H9 (cell line): Measurements from ENCODE around the gene TRIP10. TPM values are rescaled to one million over a fixed set of nuclear protein-coding genes. Genes with fewer than 3 reads are reported as not detected.

Experiments used
- DNase-seq: peaks from one replicate; pipeline ENCODE4 v3.0.0-alpha.2; 2017
- H2AFZ ChIP-seq: one replicate; pipeline ENCODE4 v1.6.1; 2013; ENCODE audit warnings: mild to moderate bottlenecking, low read length, control low read depth, moderate library complexity
- H2AK5ac ChIP-seq: 2 replicates; pipeline ENCODE4 v1.6.1; 2013; ENCODE audit warnings: low read length, control low read depth, mixed read lengths; ENCODE audit not compliant: insufficient read length
- H2BK120ac ChIP-seq: one replicate; pipeline ENCODE4 v1.6.1; 2013; ENCODE audit warnings: low read depth, mild to moderate bottlenecking, low read length, control low read depth, inconsistent platforms; ENCODE audit not compliant: poor library complexity, severe bottlenecking
- H2BK12ac ChIP-seq: 2 replicates; pipeline ENCODE4 v1.6.1; 2013; ENCODE audit warnings: low read length, control low read depth, mixed read lengths, low read depth; ENCODE audit not compliant: insufficient read length
- H2BK15ac ChIP-seq: 2 replicates; pipeline ENCODE4 v1.6.1; 2013; ENCODE audit warnings: low read depth, low read length, control low read depth
- H2BK20ac ChIP-seq: one replicate; pipeline ENCODE4 v1.6.1; 2013; ENCODE audit warnings: low read depth, mild to moderate bottlenecking, low read length, control low read depth, inconsistent platforms; ENCODE audit not compliant: poor library complexity, severe bottlenecking
- H2BK5ac ChIP-seq: 2 replicates; pipeline ENCODE4 v1.6.1; 2013; ENCODE audit warnings: low read length, control low read depth, mixed read lengths; ENCODE audit not compliant: insufficient read length
- H3K14ac ChIP-seq: 2 replicates; pipeline ENCODE4 v1.6.1; 2013; ENCODE audit warnings: low read length, control low read depth; ENCODE audit not compliant: insufficient read depth
- H3K18ac ChIP-seq: 2 replicates; pipeline ENCODE4 v1.6.1; 2013; ENCODE audit warnings: low read depth, mild to moderate bottlenecking, mixed read lengths, low read length, control low read depth; ENCODE audit not compliant: insufficient read length
- H3K23ac ChIP-seq: 2 replicates; pipeline ENCODE4 v1.6.1; 2013; ENCODE audit warnings: low read length, control low read depth, mixed read lengths, low read depth; ENCODE audit not compliant: insufficient read length
- H3K23me2 ChIP-seq: 2 replicates; pipeline ENCODE4 v1.6.1; 2013; ENCODE audit warnings: low read depth, mild to moderate bottlenecking, mixed read lengths, low read length, control low read depth; ENCODE audit not compliant: insufficient read length, poor library complexity, severe bottlenecking
- H3K27ac ChIP-seq: 2 replicates; pipeline ENCODE4 v1.5.1; 2013; ENCODE audit warnings: low read length, control low read depth, mixed read lengths, low read depth; ENCODE audit not compliant: insufficient read length
- H3K27me3 ChIP-seq: 2 replicates; pipeline ENCODE4 v1.6.1; 2013; ENCODE audit warnings: low read length, control low read depth, inconsistent platforms; ENCODE audit not compliant: insufficient read depth
- H3K4ac ChIP-seq: 2 replicates; pipeline ENCODE4 v1.6.1; 2013; ENCODE audit warnings: low read depth, mild to moderate bottlenecking, control low read depth, inconsistent platforms, low read length, moderate library complexity
- H3K4me1 ChIP-seq: 2 replicates; pipeline ENCODE4 v1.6.1; 2013; ENCODE audit warnings: low read length, control low read depth, inconsistent platforms; ENCODE audit not compliant: insufficient read depth
- H3K4me2 ChIP-seq: 2 replicates; pipeline ENCODE4 v1.6.1; 2013; ENCODE audit warnings: low read length, control low read depth, mixed read lengths; ENCODE audit not compliant: insufficient read length, insufficient read depth
- H3K56ac ChIP-seq: 2 replicates; pipeline ENCODE4 v1.6.1; 2013; ENCODE audit warnings: low read depth, mild to moderate bottlenecking, mixed read lengths, low read length, control low read depth; ENCODE audit not compliant: insufficient read length
- H3K79me1 ChIP-seq: 2 replicates; pipeline ENCODE4 v1.6.1; 2013; ENCODE audit warnings: low read depth, mild to moderate bottlenecking, moderate library complexity, low read length, control low read depth, inconsistent platforms; ENCODE audit not compliant: insufficient read depth, poor library complexity, severe bottlenecking
- H3K79me2 ChIP-seq: 2 replicates; pipeline ENCODE4 v1.6.1; 2013; ENCODE audit warnings: low read length, control low read depth, inconsistent platforms; ENCODE audit not compliant: insufficient read depth
- H3K9ac ChIP-seq: 2 replicates; pipeline ENCODE4 v1.6.1; 2013; ENCODE audit warnings: low read length, control low read depth, mixed read lengths; ENCODE audit not compliant: insufficient read length; ENCODE audit errors: extremely low read depth
- H3K9me3 ChIP-seq: one replicate; pipeline ENCODE4 v1.6.1; 2013; ENCODE audit warnings: low read depth, low read length, inconsistent platforms; ENCODE audit not compliant: control insufficient read depth
- H3T11ph ChIP-seq: one replicate; pipeline ENCODE4 v1.6.1; 2013; ENCODE audit warnings: mild to moderate bottlenecking, low read length, control low read depth, inconsistent platforms
- H4K20me1 ChIP-seq: one replicate; pipeline ENCODE4 v1.6.1; 2013; ENCODE audit not compliant: control insufficient read depth, insufficient read length, insufficient read depth
- H4K5ac ChIP-seq: 2 replicates; pipeline ENCODE4 v1.6.1; 2013; ENCODE audit warnings: low read depth, mild to moderate bottlenecking, mixed read lengths, low read length, control low read depth; ENCODE audit not compliant: insufficient read length
- H4K8ac ChIP-seq: replicated peaks from 2 replicates; pipeline ENCODE4 v1.6.1; 2013; ENCODE audit warnings: low read length, control low read depth, mixed read lengths, low read depth; ENCODE audit not compliant: insufficient read length
- H4K91ac ChIP-seq: 2 replicates; pipeline ENCODE4 v1.6.1; 2013; ENCODE audit warnings: low read depth, mild to moderate bottlenecking, moderate library complexity, mixed read lengths, low read length, control low read depth; ENCODE audit not compliant: insufficient read length
- H3K27ac Mint-ChIP-seq, 3 experiments: 2 replicates in 2 of 3; 3 replicates in 1 of 3; pipeline ENCODE4 v1.8.0; 2020 to 2021; ENCODE audit warnings: mixed read lengths in 3 of 3, mild to moderate bottlenecking in 1 of 3, moderate library complexity in 1 of 3
- H3K27me3 Mint-ChIP-seq: 2 replicates; pipeline ENCODE4 v1.8.0; 2021; ENCODE audit warnings: low read depth, mild to moderate bottlenecking, moderate library complexity, mixed read lengths
- H3K36me3 Mint-ChIP-seq, 3 experiments: 2 replicates in 2 of 3; 3 replicates in 1 of 3; pipeline ENCODE4 v1.8.0; 2020 to 2021; ENCODE audit warnings: low read depth in 3 of 3, mixed read lengths in 3 of 3; ENCODE audit not compliant: insufficient read depth in 1 of 3
- H3K4me1 Mint-ChIP-seq, 2 experiments: 2 replicates each; pipeline ENCODE4 v1.8.0; 2020; ENCODE audit warnings: mixed read lengths in 2 of 2
- H3K4me3 Mint-ChIP-seq, 2 experiments: 2 replicates in 1 of 2; 3 replicates in 1 of 2; pipeline ENCODE4 v1.8.0; 2020 to 2021; ENCODE audit warnings: mild to moderate bottlenecking in 2 of 2, mixed read lengths in 2 of 2, moderate library complexity in 1 of 2
- H3K9me3 Mint-ChIP-seq, 2 experiments: 2 replicates in 1 of 2; 3 replicates in 1 of 2; pipeline ENCODE4 v1.8.0; 2020; ENCODE audit warnings: mild to moderate bottlenecking in 2 of 2, mixed read lengths in 2 of 2, moderate library complexity in 1 of 2
- WGBS: extraction: QIAGEN DNeasy Blood & Tissue Kit; methylation state at CpG from one replicate; pipeline ENCODE4 v1.1.7; 2013; ENCODE audit warnings: missing lambda C conversion rate, low lambda C conversion rate, mixed read lengths; ENCODE audit not compliant: insufficient read length; ENCODE audit errors: extremely low coverage; 5-methylcytosine and 5-hydroxymethylcytosine counted together
- total RNA-seq: library from RNA; stranded (reverse); gene quantifications from 2 replicates; pipeline ENCODE4 v1.2.1, GENCODE V29; 2021
- TF ChIP-seq, protein P1 (sequence below): fragments of 200-600 bp; sonication (generic); conservative IDR thresholded peaks from 3 replicates; pipeline ENCODE4 v1.8.0; 2021; ENCODE audit warnings: antibody characterized with exemption, mild to moderate bottlenecking

Gene TRIP10
- total RNA-seq, 1 experiment from 2014 or later: 56.4 TPM

DNA sequence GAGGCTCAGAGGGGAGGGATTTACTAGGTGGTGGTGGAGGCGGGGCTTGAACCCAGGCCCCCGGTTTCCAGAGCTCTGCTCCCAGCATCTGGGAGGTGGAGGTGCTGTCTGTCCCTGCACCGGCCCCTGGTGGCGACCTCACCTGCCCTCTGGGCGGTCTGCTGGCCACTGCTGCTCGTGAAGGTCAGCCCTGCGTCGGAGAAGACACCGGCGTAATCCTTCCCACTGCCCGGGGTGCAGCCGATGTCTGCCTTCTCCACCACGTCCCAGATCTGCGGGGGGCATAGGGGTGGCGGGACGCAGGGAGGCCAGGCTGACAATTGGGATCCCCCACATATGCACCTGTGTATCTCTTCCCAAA, 31.8 kb upstream of the TRIP10 start:
- Histone ChIP-seq H3K79me2 (no peaks in the 10 kb centered on the region), H3K14ac (no peak overlapping the region), H2BK5ac (no peak overlapping the region), H3K4me2 (no peak overlapping the region), H3K23me2 (no peaks in the 10 kb centered on the region), H2BK120ac (no peak overlapping the region), H3T11ph (no peak overlapping the region), H3K4ac (no peak overlapping the region), H3K27ac (no peak overlapping the region), H4K8ac (no peak overlapping the region), H3K27me3 (no peaks in the 10 kb centered on the region; the same call in 1 of the 2 replicates), H2BK20ac (no peak overlapping the region), H2BK15ac (no peak overlapping the region), H3K9ac (no peak overlapping the region), H3K56ac (no peak overlapping the region), H2AK5ac (no peak overlapping the region), H3K4me1 (no peaks in the 10 kb centered on the region), H3K23ac (no peak overlapping the region), H3K9me3 (no peaks in the 10 kb centered on the region), H4K5ac (no peak overlapping the region), H2AFZ (no peak overlapping the region), H3K79me1 (no peaks in the 10 kb centered on the region), H2BK12ac (no peak overlapping the region), H3K18ac (no peak overlapping the region), H4K20me1 (no peaks in the 10 kb centered on the region), H4K91ac (no peak overlapping the region)
- DNase-seq: no peak
- no peaks in the 10 kb centered on the region; a peak in 1 of 7 replicates for H3K36me3 Mint-ChIP-seq
- H3K4me1 Mint-ChIP-seq: peaks cover 14 to 26% of the 10 kb centered on the region in 2 experiments
- peaks cover 1 to 10% of the 10 kb centered on the region in 2 experiments for H3K9me3 Mint-ChIP-seq
- H3K27ac Mint-ChIP-seq: no peak overlapping the region
- TF ChIP-seq, protein P1, sequence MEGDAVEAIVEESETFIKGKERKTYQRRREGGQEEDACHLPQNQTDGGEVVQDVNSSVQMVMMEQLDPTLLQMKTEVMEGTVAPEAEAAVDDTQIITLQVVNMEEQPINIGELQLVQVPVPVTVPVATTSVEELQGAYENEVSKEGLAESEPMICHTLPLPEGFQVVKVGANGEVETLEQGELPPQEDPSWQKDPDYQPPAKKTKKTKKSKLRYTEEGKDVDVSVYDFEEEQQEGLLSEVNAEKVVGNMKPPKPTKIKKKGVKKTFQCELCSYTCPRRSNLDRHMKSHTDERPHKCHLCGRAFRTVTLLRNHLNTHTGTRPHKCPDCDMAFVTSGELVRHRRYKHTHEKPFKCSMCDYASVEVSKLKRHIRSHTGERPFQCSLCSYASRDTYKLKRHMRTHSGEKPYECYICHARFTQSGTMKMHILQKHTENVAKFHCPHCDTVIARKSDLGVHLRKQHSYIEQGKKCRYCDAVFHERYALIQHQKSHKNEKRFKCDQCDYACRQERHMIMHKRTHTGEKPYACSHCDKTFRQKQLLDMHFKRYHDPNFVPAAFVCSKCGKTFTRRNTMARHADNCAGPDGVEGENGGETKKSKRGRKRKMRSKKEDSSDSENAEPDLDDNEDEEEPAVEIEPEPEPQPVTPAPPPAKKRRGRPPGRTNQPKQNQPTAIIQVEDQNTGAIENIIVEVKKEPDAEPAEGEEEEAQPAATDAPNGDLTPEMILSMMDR: no peak
- H3K27me3 Mint-ChIP-seq: peaks cover 44% of the 10 kb centered on the region
- WGBS: no CpG with 5 or more reads among the region's 16 CpGs
- H3K4me3 Mint-ChIP-seq: no peak overlapping the region
